HCT116 (cell line): ENCODE data around the gene IGIP. TPM values are rescaled to one million over a fixed set of nuclear protein-coding genes. Genes with fewer than 3 reads are reported as not detected.

Source experiments
- ATAC-seq: fragments of 200-7000 bp; cut with Tn5 transposase; 2 replicates; pipeline ENCODE4 v1.9.1; 2020; ENCODE audit warnings: mild to moderate bottlenecking, moderate library complexity
- BruUV-seq: library from RNA; stranded (reverse); fragments of 400-500 nt; replicated peaks from 2 replicates; lab custom pipeline; 2021; lab: Mats Ljungman, UMichigan
- CTCF ChIA-PET: fragments of 300-600 bp; sonication (Branson Sonifier 250); formaldehyde crosslinking; loops from one replicate; lab custom pipeline; 2021; ENCODE audit warnings: antibody characterized with exemption; lab: Charles Lee
- POLR2A ChIA-PET: fragments of 300-600, 350-600 bp; sonication (Branson Sonifier 250); formaldehyde crosslinking; loops from one replicate; lab custom pipeline; 2021; ENCODE audit warnings: antibody characterized with exemption; lab: Charles Lee
- RAD21 ChIA-PET, 2 experiments: fragments of 300-600 bp; sonication (Branson Sonifier 250); formaldehyde crosslinking; loops; one replicate each; lab custom pipeline; 2023; ENCODE audit warnings: low total read pairs in 2 of 2; ENCODE audit not compliant: uncharacterized antibody in 2 of 2, unreplicated experiment in 2 of 2, low non-redundant PET in 1 of 2; lab: Charles Lee
- DNase-seq: peaks from one replicate; pipeline ENCODE4 v3.0.0-alpha.2; 2010; ENCODE audit warnings: low read depth, low spot score
- H2AFZ ChIP-seq: fragments of 200-600 bp; shearing (Covaris generic), sonication (generic); 2 replicates; pipeline ENCODE4 v1.6.1; 2017; ENCODE audit warnings: low read depth, mixed run types, mixed read lengths, antibody characterized with exemption, low read length; ENCODE audit not compliant: poor library complexity, severe bottlenecking
- H3K27ac ChIP-seq: 2 replicates; pipeline ENCODE4 v1.5.1; 2012; ENCODE audit warnings: low read depth, low read length
- H3K27me3 ChIP-seq: fragments of 200-600 bp; sonication (generic); 2 replicates; pipeline ENCODE4 v1.6.1; 2016; ENCODE audit warnings: mixed run types, low read length, mixed read lengths; ENCODE audit not compliant: insufficient read depth
- H3K36me3 ChIP-seq, 2 experiments: fragments of 200-500 bp in 1 of 2; fragments of 200-600 bp in 1 of 2; sonication (Bioruptor generic) in 1 of 2; sonication (generic) in 1 of 2; 2 replicates each; pipeline versions ENCODE4 v1.5.1 to v1.6.1; 2014 to 2016; ENCODE audit warnings: low read length in 2 of 2, inconsistent platforms in 1 of 2, mixed read lengths in 1 of 2, mixed run types in 1 of 2; ENCODE audit not compliant: insufficient read depth in 2 of 2, control insufficient read depth in 1 of 2
- H3K4me1 ChIP-seq, 2 experiments: fragments of 200-600 bp in 1 of 2; sonication (generic) in 1 of 2; 2 replicates each; pipeline versions ENCODE4 v1.5.1 to v1.6.1; 2012 to 2017; ENCODE audit warnings: low read length in 2 of 2, inconsistent platforms in 1 of 2, mild to moderate bottlenecking in 1 of 2, mixed read lengths in 1 of 2, mixed run types in 1 of 2, moderate library complexity in 1 of 2; ENCODE audit not compliant: insufficient read depth in 2 of 2, control insufficient read depth in 1 of 2
- H3K4me2 ChIP-seq: fragments of 200-600 bp; sonication (generic); 2 replicates; pipeline ENCODE4 v1.6.1; 2017; ENCODE audit warnings: mixed run types, low read length, mixed read lengths
- H3K4me3 ChIP-seq, 2 experiments: fragments of 200-600 bp in 1 of 2; sonication (generic) in 1 of 2; replicated peaks in 1 of 2; 2 replicates each; pipeline ENCODE4 v1.5.1; 2011 to 2016; ENCODE audit warnings: low read length in 2 of 2, control low read depth in 1 of 2, low read depth in 1 of 2, mild to moderate bottlenecking in 1 of 2, mixed read lengths in 1 of 2, mixed run types in 1 of 2
- H3K79me2 ChIP-seq: fragments of 200-600 bp; sonication (generic); 2 replicates; pipeline ENCODE4 v1.6.1; 2017; ENCODE audit warnings: mild to moderate bottlenecking, mixed run types, low read length, moderate library complexity, mixed read lengths; ENCODE audit not compliant: insufficient read depth
- H3K9ac ChIP-seq: fragments of 200-600 bp; sonication (generic); 2 replicates; pipeline ENCODE4 v1.6.1; 2016; ENCODE audit warnings: low read length, mixed read lengths
- H3K9me2 ChIP-seq: fragments of 200-600 bp; sonication (generic), shearing (Covaris generic); 2 replicates; pipeline ENCODE4 v1.6.1; 2017; ENCODE audit warnings: mixed run types, mild to moderate bottlenecking, moderate library complexity; ENCODE audit not compliant: insufficient read depth
- H3K9me3 ChIP-seq, 2 experiments: fragments of 200-500 bp in 1 of 2; fragments of 200-600 bp in 1 of 2; sonication (Bioruptor generic) in 1 of 2; sonication (generic) in 1 of 2; 2 replicates each; pipeline ENCODE4 v1.6.1; 2014 to 2017; ENCODE audit warnings: low read length in 2 of 2, mixed read lengths in 2 of 2, inconsistent platforms in 1 of 2, low read depth in 1 of 2, mild to moderate bottlenecking in 1 of 2, mixed run types in 1 of 2, moderate library complexity in 1 of 2; ENCODE audit not compliant: control insufficient read depth in 1 of 2, insufficient read depth in 1 of 2
- H4K20me1 ChIP-seq: fragments of 200-600 bp; sonication (generic), shearing (Covaris generic); 2 replicates; pipeline ENCODE4 v1.6.1; 2017; ENCODE audit warnings: mixed run types, mild to moderate bottlenecking, moderate library complexity; ENCODE audit not compliant: insufficient read depth
- CBX3 ChIP-seq: IDR thresholded peaks from 2 replicates; pipeline ENCODE4 v1.6.1; 2012; ENCODE audit warnings: low read depth
- CEBPB ChIP-seq: IDR thresholded peaks from 2 replicates; pipeline ENCODE4 v1.6.1; 2012; ENCODE audit warnings: low read depth
- ELF1 ChIP-seq: IDR thresholded peaks from 2 replicates; pipeline ENCODE4 v1.6.1; 2012; ENCODE audit warnings: low read depth, borderline replicate concordance
- EZH2 ChIP-seq: fragments of 200-600 bp; sonication (generic); IDR thresholded peaks from 2 replicates; pipeline ENCODE4 v1.6.1; 2017; ENCODE audit warnings: antibody characterized with exemption, mixed run types
- RAD21 ChIP-seq: IDR thresholded peaks from 2 replicates; pipeline ENCODE4 v1.6.1; 2012; ENCODE audit warnings: low read depth, mild to moderate bottlenecking
- SRF ChIP-seq: IDR thresholded peaks from 2 replicates; pipeline ENCODE4 v1.6.1; 2012; ENCODE audit warnings: low read depth
- YY1 ChIP-seq: IDR thresholded peaks from 2 replicates; pipeline ENCODE4 v1.6.1; 2011; ENCODE audit warnings: low read length, low read depth, moderate library complexity, mild to moderate bottlenecking; ENCODE audit not compliant: insufficient replicate concordance; ENCODE audit errors: extremely low read depth
- ZFX ChIP-seq: fragments of 450-650 bp; IDR thresholded peaks from 2 replicates; pipeline ENCODE4 v1.6.1; 2017
- intact Hi-C: fragments of 100-400 bp; cut with micrococcal nuclease; formaldehyde crosslinking; loops from 2 replicates; pipeline ENCODE4 v1.10.0; 2022
- total RNA-seq: library from RNA; stranded (reverse); gene quantifications from one replicate; pipeline ENCODE4 v1.2.1, GENCODE V29; 2021; ENCODE audit not compliant: unreplicated experiment
- TF ChIP-seq, protein P1 (sequence below): IDR thresholded peaks from 2 replicates; pipeline ENCODE4 v1.6.1; 2012
- TF ChIP-seq, protein P2 (sequence below): IDR thresholded peaks from 2 replicates; pipeline ENCODE4 v1.6.1; 2011; ENCODE audit warnings: mild to moderate bottlenecking, low read length, moderate library complexity; ENCODE audit not compliant: insufficient replicate concordance; ENCODE audit errors: extremely low read depth
- TF ChIP-seq, protein P3 (sequence below): IDR thresholded peaks from 2 replicates; pipeline ENCODE4 v1.6.1; 2012; ENCODE audit warnings: low read depth

Gene IGIP
- total RNA-seq, 1 experiment from 2014 or later: 5.2 TPM

DNA sequence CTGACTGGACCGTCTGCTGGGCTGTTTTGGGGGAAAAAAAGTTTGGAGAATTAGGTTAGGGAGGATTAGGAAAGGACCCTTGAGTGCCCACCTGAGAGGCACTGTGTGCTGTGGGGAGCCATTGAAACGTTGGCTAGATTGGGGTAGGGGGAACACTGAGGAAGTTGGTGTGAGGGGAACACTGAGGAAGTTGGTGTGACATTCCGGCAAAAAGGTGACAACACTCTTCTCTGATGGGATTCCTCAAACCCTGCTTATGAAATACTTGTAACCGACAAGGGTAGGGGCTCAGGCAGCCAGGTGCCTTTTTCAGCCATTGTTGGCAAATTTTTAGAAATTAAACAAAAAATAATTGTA is 50.3 kb downstream of the IGIP start:
- no peak for TF ChIP-seq SRF
- no peak for TF ChIP-seq RAD21
- no peak for TF ChIP-seq YY1
- TF ChIP-seq CEBPB: no peak
- TF ChIP-seq, protein P1, sequence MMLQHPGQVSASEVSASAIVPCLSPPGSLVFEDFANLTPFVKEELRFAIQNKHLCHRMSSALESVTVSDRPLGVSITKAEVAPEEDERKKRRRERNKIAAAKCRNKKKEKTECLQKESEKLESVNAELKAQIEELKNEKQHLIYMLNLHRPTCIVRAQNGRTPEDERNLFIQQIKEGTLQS: no peak
- TF ChIP-seq, protein P2, sequence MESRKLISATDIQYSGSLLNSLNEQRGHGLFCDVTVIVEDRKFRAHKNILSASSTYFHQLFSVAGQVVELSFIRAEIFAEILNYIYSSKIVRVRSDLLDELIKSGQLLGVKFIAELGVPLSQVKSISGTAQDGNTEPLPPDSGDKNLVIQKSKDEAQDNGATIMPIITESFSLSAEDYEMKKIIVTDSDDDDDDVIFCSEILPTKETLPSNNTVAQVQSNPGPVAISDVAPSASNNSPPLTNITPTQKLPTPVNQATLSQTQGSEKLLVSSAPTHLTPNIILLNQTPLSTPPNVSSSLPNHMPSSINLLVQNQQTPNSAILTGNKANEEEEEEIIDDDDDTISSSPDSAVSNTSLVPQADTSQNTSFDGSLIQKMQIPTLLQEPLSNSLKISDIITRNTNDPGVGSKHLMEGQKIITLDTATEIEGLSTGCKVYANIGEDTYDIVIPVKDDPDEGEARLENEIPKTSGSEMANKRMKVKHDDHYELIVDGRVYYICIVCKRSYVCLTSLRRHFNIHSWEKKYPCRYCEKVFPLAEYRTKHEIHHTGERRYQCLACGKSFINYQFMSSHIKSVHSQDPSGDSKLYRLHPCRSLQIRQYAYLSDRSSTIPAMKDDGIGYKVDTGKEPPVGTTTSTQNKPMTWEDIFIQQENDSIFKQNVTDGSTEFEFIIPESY: no peak
- TF ChIP-seq, protein P3, sequence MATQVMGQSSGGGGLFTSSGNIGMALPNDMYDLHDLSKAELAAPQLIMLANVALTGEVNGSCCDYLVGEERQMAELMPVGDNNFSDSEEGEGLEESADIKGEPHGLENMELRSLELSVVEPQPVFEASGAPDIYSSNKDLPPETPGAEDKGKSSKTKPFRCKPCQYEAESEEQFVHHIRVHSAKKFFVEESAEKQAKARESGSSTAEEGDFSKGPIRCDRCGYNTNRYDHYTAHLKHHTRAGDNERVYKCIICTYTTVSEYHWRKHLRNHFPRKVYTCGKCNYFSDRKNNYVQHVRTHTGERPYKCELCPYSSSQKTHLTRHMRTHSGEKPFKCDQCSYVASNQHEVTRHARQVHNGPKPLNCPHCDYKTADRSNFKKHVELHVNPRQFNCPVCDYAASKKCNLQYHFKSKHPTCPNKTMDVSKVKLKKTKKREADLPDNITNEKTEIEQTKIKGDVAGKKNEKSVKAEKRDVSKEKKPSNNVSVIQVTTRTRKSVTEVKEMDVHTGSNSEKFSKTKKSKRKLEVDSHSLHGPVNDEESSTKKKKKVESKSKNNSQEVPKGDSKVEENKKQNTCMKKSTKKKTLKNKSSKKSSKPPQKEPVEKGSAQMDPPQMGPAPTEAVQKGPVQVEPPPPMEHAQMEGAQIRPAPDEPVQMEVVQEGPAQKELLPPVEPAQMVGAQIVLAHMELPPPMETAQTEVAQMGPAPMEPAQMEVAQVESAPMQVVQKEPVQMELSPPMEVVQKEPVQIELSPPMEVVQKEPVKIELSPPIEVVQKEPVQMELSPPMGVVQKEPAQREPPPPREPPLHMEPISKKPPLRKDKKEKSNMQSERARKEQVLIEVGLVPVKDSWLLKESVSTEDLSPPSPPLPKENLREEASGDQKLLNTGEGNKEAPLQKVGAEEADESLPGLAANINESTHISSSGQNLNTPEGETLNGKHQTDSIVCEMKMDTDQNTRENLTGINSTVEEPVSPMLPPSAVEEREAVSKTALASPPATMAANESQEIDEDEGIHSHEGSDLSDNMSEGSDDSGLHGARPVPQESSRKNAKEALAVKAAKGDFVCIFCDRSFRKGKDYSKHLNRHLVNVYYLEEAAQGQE: no peak
- TF ChIP-seq CBX3: no peak
- TF ChIP-seq ELF1: no peak
- no peak for TF ChIP-seq ZFX
- TF ChIP-seq EZH2: no peak
- TF ChIP-seq, all 23 proteins: peak for 0
- Histone ChIP-seq H3K9ac (peak overlapping the region; percentile 94), H3K4me2 (peak overlapping the region; percentile 95), H3K9me3 (no peaks in the 10 kb centered on the region), H3K9me2 (no peaks in the 10 kb centered on the region), H3K79me2 (peaks cover 39% of the 10 kb centered on the region), H2AFZ (no peak overlapping the region), H3K36me3 (no peaks in the 10 kb centered on the region), H4K20me1 (no peaks in the 10 kb centered on the region), H3K4me3 (peak overlapping the region; percentile 88 to 95), H3K27me3 (no peaks in the 10 kb centered on the region), H3K4me1 (peaks cover 15 to 37% of the 10 kb centered on the region in 2 experiments), H3K27ac (peak overlapping the region; percentile 93)
- ChIA-PET POLR2A (no interaction called here), RAD21 (no interaction called here), CTCF (no interaction called here)
- BruUV-seq: no TSS peak
- intact Hi-C loops: loop anchor here (5.0 kb wide), 1 partner anchor 1441 kb away; the partner anchor contains the start of gene DIAPH1
- ATAC-seq (no peak), DNase-seq (no peak)
